Thyroid gland (tissue), 4 donors: ENCODE data around the gene MTCL1.

Experiments
- POLR2A ChIP-seq, 2 donors: fragments of 450-650 bp; IDR thresholded peaks; one replicate each; pipeline ENCODE4 v1.6.1; 2017; ENCODE audit warnings: antibody characterized with exemption in 2 of 2, mild to moderate bottlenecking in 2 of 2, moderate library complexity in 1 of 2
- TF ChIP-seq, protein P1 (sequence below), 6 experiments: fragments of 200-600 bp in 3 of 6; fragments of 450-650 bp in 3 of 6; sonication (generic) in 3 of 6; IDR thresholded peaks; one replicate each; pipeline ENCODE4 v1.5.1; 2016 to 2019; ENCODE audit warnings: antibody characterized with exemption in 6 of 6, mild to moderate bottlenecking in 2 of 6, inconsistent platforms in 1 of 6, moderate library complexity in 1 of 6

- TF ChIP-seq, protein P1, sequence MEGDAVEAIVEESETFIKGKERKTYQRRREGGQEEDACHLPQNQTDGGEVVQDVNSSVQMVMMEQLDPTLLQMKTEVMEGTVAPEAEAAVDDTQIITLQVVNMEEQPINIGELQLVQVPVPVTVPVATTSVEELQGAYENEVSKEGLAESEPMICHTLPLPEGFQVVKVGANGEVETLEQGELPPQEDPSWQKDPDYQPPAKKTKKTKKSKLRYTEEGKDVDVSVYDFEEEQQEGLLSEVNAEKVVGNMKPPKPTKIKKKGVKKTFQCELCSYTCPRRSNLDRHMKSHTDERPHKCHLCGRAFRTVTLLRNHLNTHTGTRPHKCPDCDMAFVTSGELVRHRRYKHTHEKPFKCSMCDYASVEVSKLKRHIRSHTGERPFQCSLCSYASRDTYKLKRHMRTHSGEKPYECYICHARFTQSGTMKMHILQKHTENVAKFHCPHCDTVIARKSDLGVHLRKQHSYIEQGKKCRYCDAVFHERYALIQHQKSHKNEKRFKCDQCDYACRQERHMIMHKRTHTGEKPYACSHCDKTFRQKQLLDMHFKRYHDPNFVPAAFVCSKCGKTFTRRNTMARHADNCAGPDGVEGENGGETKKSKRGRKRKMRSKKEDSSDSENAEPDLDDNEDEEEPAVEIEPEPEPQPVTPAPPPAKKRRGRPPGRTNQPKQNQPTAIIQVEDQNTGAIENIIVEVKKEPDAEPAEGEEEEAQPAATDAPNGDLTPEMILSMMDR (IDR thresholded peaks at IDR 0.05), result no peak
- no peak for TF ChIP-seq POLR2A (IDR thresholded peaks at IDR 0.05)
Observed at GRCh38 chr18:8792688-8793316, 87.4 kb downstream of the MTCL1 start.
